ENCODE results near the gene SEC24D. TPM values are rescaled to one million over a fixed set of nuclear protein-coding genes. Genes with fewer than 3 reads are reported as not detected.

The SEC24D gene
- polyA plus RNA-seq, 4 donors = 38.7 to 45.9 (median 42.1) TPM

- no peak for DNase-seq (ENCODE audit: low read depth in 4 of 4, low spot score in 3 of 4)
Measured at GRCh38 chr4:118776157-118776954, 59.6 kb downstream of the SEC24D start.

- no peak for DNase-seq (ENCODE audit: low read depth in 4 of 4, low spot score in 3 of 4)
Measured at GRCh38 chr4:118775405-118775804, 60.5 kb downstream of the SEC24D start.

GRCh38 chr4:118774989-118775388 is 60.9 kb downstream of the SEC24D start:
- DNase-seq (ENCODE audit: low read depth in 4 of 4, low spot score in 3 of 4) = no peak

GRCh38 chr4:118774321-118774720 is 61.6 kb downstream of the SEC24D start:
- DNase-seq (ENCODE audit: low read depth in 4 of 4, low spot score in 3 of 4) = no peak

GRCh38 chr4:118773429-118773792 is 62.5 kb downstream of the SEC24D start:
- DNase-seq (ENCODE audit: low read depth in 4 of 4, low spot score in 3 of 4) = no peak

GRCh38 chr4:118772767-118773428 is 63.0 kb downstream of the SEC24D start:
- no peak for DNase-seq (ENCODE audit: low read depth in 4 of 4, low spot score in 3 of 4)

- no peak for DNase-seq (ENCODE audit: low read depth in 4 of 4, low spot score in 3 of 4)
Measured at GRCh38 chr4:118772081-118772766, 63.7 kb downstream of the SEC24D start.

- no peak for DNase-seq (ENCODE audit: low read depth in 4 of 4, low spot score in 3 of 4)
Measured at GRCh38 chr4:118770741-118771187, 65.2 kb downstream of the SEC24D start.

- DNase-seq (ENCODE audit: low read depth in 4 of 4, low spot score in 3 of 4) = no peak
Measured at GRCh38 chr4:118769161-118769560, 66.8 kb downstream of the SEC24D start.

- DNase-seq (ENCODE audit: low read depth in 4 of 4, low spot score in 3 of 4) = no peak
Measured at GRCh38 chr4:118767109-118767508, 68.8 kb downstream of the SEC24D start.

- DNase-seq (ENCODE audit: low read depth in 4 of 4, low spot score in 3 of 4) = no peak
Measured at GRCh38 chr4:118765399-118765798, 70.5 kb downstream of the SEC24D start.

- DNase-seq (ENCODE audit: low read depth in 4 of 4, low spot score in 3 of 4) = peak in 1 of 4 donors; percentile 38
Measured at GRCh38 chr4:118762730-118763477, 73.0 kb downstream of the SEC24D start.

GRCh38 chr4:118762155-118762554 is 73.8 kb downstream of the SEC24D start:
- DNase-seq (ENCODE audit: low read depth in 4 of 4, low spot score in 3 of 4) = no peak

GRCh38 chr4:118761397-118762016 is 74.4 kb downstream of the SEC24D start:
- no peak for DNase-seq (ENCODE audit: low read depth in 4 of 4, low spot score in 3 of 4)

- DNase-seq (ENCODE audit: low read depth in 4 of 4, low spot score in 3 of 4) = no peak
Measured at GRCh38 chr4:118760493-118760892, 75.4 kb downstream of the SEC24D start.

GRCh38 chr4:118760092-118760491 is 75.8 kb downstream of the SEC24D start:
- no peak for DNase-seq (ENCODE audit: low read depth in 4 of 4, low spot score in 3 of 4)

GRCh38 chr4:118759481-118759880 is 76.4 kb downstream of the SEC24D start:
- DNase-seq (ENCODE audit: low read depth in 4 of 4, low spot score in 3 of 4) = no peak

- no peak for DNase-seq (ENCODE audit: low read depth in 4 of 4, low spot score in 3 of 4)
Measured at GRCh38 chr4:118758293-118758692, 77.6 kb downstream of the SEC24D start.

- DNase-seq (ENCODE audit: low read depth in 4 of 4, low spot score in 3 of 4) = no peak
Measured at GRCh38 chr4:118757761-118758251, 78.1 kb downstream of the SEC24D start.

GRCh38 chr4:118756958-118757357 is 79.0 kb downstream of the SEC24D start:
- DNase-seq (ENCODE audit: low read depth in 4 of 4, low spot score in 3 of 4) = no peak

Data from right renal pelvis (tissue), 4 donors.